Type B pancreatic cell (in vitro differentiated cells): Measurements from ENCODE around the gene DUSP28. TPM values are rescaled to one million over a fixed set of nuclear protein-coding genes. Genes with fewer than 3 reads are reported as not detected.

Source experiments
- DNase-seq: peaks from one replicate; pipeline ENCODE4 v3.0.0; 2021; ENCODE audit warnings: mixed read lengths; ENCODE audit not compliant: unreplicated experiment; ENCODE audit errors: extremely low spot score
- H3K27ac Mint-ChIP-seq: 2 replicates; pipeline ENCODE4 v1.8.0; 2021; ENCODE audit warnings: mild to moderate bottlenecking, mixed read lengths
- H3K27me3 Mint-ChIP-seq: 2 replicates; pipeline ENCODE4 v1.8.0; 2021; ENCODE audit warnings: mixed read lengths
- H3K36me3 Mint-ChIP-seq: 2 replicates; pipeline ENCODE4 v1.8.0; 2021; ENCODE audit warnings: mixed read lengths
- H3K4me1 Mint-ChIP-seq: one replicate; pipeline ENCODE4 v1.8.0; 2021; ENCODE audit warnings: mixed read lengths; ENCODE audit not compliant: unreplicated experiment
- H3K4me3 Mint-ChIP-seq: 2 replicates; pipeline ENCODE4 v1.8.0; 2021; ENCODE audit warnings: mild to moderate bottlenecking, mixed read lengths
- H3K9me3 Mint-ChIP-seq: 2 replicates; pipeline ENCODE4 v1.8.0; 2021; ENCODE audit warnings: mixed read lengths
- CTCF ChIP-seq: fragments of 200-600 bp; sonication (generic); conservative IDR thresholded peaks from 2 replicates; pipeline ENCODE4 v1.5.0; 2021; ENCODE audit warnings: antibody characterized with exemption, mild to moderate bottlenecking
- total RNA-seq: library from RNA; stranded (reverse); gene quantifications from 2 replicates; pipeline ENCODE4 v1.2.1, GENCODE V29; 2021; ENCODE audit warnings: low replicate concordance

The DUSP28 gene
- total RNA-seq, 1 donor from 2014 or later, result 4.3 TPM

- TF ChIP-seq CTCF, result no peak
- Mint-ChIP-seq H3K4me1 (peaks cover 19% of the 10 kb centered on the region), H3K36me3 (peaks cover 22% of the 10 kb centered on the region), H3K9me3 (no peaks in the 10 kb centered on the region), H3K27ac (no peak overlapping the region), H3K4me3 (no peak overlapping the region), H3K27me3 (no peaks in the 10 kb centered on the region)
- no peak for DNase-seq
These were observed 18.3 kb downstream of the DUSP28 start for GRCh38 chr2:240578488-240578887.

GRCh38 chr2:240579071-240579762 is 19.1 kb downstream of the DUSP28 start:
- Mint-ChIP-seq H3K27ac (peak overlapping the region; percentile 63), H3K9me3 (no peaks in the 10 kb centered on the region), H3K36me3 (peaks cover 22% of the 10 kb centered on the region), H3K4me1 (peaks cover 19% of the 10 kb centered on the region), H3K27me3 (no peaks in the 10 kb centered on the region), H3K4me3 (no peak overlapping the region)
- no peak for DNase-seq
- no peak for TF ChIP-seq CTCF

DNA sequence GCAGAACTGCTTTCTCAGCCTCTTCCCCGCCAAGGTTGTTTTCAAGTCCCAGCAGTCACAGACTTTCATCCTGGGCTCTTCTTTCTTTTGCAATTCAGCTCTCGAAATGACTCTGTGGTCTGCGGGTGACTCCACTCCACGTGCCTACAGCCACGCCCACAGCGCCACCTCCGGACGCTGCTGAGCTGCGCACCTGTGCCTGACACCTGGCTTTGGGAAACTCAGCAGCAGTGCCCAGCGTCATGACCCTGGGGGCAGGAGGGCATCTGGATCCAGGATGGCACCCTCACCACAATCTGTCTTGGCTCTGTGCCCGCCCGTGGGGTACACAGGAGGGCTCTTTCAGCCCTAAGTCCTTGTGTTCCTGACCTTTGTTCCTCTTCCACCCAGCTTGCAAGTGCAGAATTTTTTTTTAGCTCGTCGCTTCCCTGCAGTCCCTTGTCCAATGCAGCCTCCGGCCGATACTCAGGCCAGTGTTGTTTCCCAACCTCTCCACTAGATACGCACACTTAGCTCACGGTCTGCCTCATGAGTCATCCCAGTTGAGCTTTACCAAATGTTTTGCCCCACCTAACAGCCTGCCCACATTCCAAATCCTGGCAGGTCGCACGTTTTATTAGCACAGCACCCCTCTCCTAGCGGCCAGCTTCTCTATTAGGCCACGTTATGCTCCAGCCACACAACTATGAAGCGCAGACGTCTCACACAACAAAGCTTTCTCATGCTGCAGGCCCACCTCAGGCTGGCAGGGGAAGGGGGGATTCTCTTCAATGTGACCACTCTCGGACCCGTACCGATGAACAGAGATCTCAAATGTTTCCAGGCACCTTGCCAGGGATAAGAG is 19.8 kb downstream of the DUSP28 start:
- Mint-ChIP-seq H3K4me3 (peak overlapping the region; percentile 20), H3K4me1 (peaks cover 23% of the 10 kb centered on the region), H3K36me3 (peaks cover 22% of the 10 kb centered on the region), H3K9me3 (no peaks in the 10 kb centered on the region), H3K27ac (peak overlapping the region; percentile 63), H3K27me3 (no peaks in the 10 kb centered on the region)
- TF ChIP-seq CTCF, result no peak
- DNase-seq, result no peak

- H3K4me3 Mint-ChIP-seq, result no peak overlapping the region
- peaks cover 22% of the 10 kb centered on the region for H3K36me3 Mint-ChIP-seq
- peaks cover 25% of the 10 kb centered on the region for H3K4me1 Mint-ChIP-seq
- no peaks in the 10 kb centered on the region for H3K9me3 Mint-ChIP-seq
- no peak for DNase-seq
- no peaks in the 10 kb centered on the region for H3K27me3 Mint-ChIP-seq
- H3K27ac Mint-ChIP-seq, result no peak overlapping the region
- TF ChIP-seq CTCF, result no peak
These were observed 21.7 kb downstream of the DUSP28 start for GRCh38 chr2:240581811-240582210.

GRCh38 chr2:240582781-240583180 is 22.6 kb downstream of the DUSP28 start:
- H3K36me3 Mint-ChIP-seq, result peaks cover 24% of the 10 kb centered on the region
- peaks cover 29% of the 10 kb centered on the region for H3K4me1 Mint-ChIP-seq
- no peaks in the 10 kb centered on the region for H3K9me3 Mint-ChIP-seq
- peak overlapping the region; percentile 71 for H3K4me3 Mint-ChIP-seq
- no peak overlapping the region for H3K27ac Mint-ChIP-seq
- no peaks in the 10 kb centered on the region for H3K27me3 Mint-ChIP-seq
- no peak for DNase-seq
- no peak for TF ChIP-seq CTCF
